Ishikawa (cell line): ENCODE results near the gene PTPRJ.

Source experiments
- CEBPB ChIP-seq: IDR thresholded peaks from 2 replicates; pipeline ENCODE4 v1.6.1; 2012
- CREB1 ChIP-seq: IDR thresholded peaks from 2 replicates; pipeline ENCODE4 v1.6.1; 2012; ENCODE audit warnings: low read depth
- EGR1 ChIP-seq: IDR thresholded peaks from 2 replicates; pipeline ENCODE4 v1.6.1; 2012
- EP300 ChIP-seq: IDR thresholded peaks from 2 replicates; pipeline ENCODE4 v1.6.1; 2012; ENCODE audit warnings: borderline replicate concordance
- FOXM1 ChIP-seq: IDR thresholded peaks from 2 replicates; pipeline ENCODE4 v1.6.1; 2012; ENCODE audit warnings: low read depth, borderline replicate concordance
- MAX ChIP-seq: IDR thresholded peaks from 2 replicates; pipeline ENCODE4 v1.6.1; 2012
- NFIC ChIP-seq: IDR thresholded peaks from 2 replicates; pipeline ENCODE4 v1.6.1; 2012
- RAD21 ChIP-seq: IDR thresholded peaks from 2 replicates; pipeline ENCODE4 v1.6.1; 2012; ENCODE audit warnings: low read depth
- REST ChIP-seq: IDR thresholded peaks from 2 replicates; pipeline ENCODE4 v1.6.1; 2012; ENCODE audit warnings: low read depth, mild to moderate bottlenecking
- TAF1 ChIP-seq: IDR thresholded peaks from 2 replicates; pipeline ENCODE4 v1.6.1; 2012; ENCODE audit warnings: low read depth, mild to moderate bottlenecking
- TCF12 ChIP-seq: IDR thresholded peaks from 2 replicates; pipeline ENCODE4 v1.6.1; 2012; ENCODE audit warnings: low read depth
- TEAD4 ChIP-seq: IDR thresholded peaks from 2 replicates; pipeline ENCODE4 v1.6.1; 2012
- YY1 ChIP-seq: IDR thresholded peaks from 2 replicates; pipeline ENCODE4 v1.6.1; 2012; ENCODE audit warnings: low read depth
- ZBTB7A ChIP-seq: IDR thresholded peaks from 2 replicates; pipeline ENCODE4 v1.6.1; 2012; ENCODE audit warnings: low read depth
- TF ChIP-seq, protein P1 (sequence below): IDR thresholded peaks from 2 replicates; pipeline ENCODE4 v1.6.1; 2012

PTPRJ gene

DNA sequence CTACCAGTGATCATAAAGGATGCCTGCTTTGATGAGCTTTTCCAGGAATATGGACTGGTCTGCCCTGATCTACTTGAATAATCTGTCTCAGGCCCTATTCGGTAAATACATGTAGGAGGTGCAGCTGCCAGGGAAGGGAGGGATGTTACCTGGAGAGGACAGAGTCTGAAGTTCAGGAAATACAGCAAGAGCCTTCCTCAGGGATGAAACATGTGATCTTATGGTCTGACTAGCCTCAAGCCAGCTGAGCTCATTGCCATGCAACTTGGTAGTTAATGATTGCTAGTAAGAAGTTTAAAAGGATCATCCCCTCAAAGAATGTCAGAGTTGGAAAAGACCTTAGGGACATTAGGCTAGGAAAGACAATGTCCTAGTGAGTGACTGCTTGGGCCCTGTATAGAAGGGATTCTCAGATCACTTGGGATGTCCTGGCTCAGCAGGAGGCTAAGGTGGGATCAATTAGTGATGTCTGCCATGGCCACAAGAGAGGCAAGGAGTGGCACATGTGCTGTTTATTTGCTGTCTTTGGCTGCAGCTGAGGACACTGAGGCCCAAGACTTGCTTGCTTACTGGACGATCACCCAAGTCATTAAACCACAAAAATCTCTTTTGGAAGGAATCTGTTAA lies 18.5 kb downstream of the PTPRJ start:
- TF ChIP-seq ZBTB7A = no peak
- no peak for TF ChIP-seq EP300
- TF ChIP-seq, protein P1, sequence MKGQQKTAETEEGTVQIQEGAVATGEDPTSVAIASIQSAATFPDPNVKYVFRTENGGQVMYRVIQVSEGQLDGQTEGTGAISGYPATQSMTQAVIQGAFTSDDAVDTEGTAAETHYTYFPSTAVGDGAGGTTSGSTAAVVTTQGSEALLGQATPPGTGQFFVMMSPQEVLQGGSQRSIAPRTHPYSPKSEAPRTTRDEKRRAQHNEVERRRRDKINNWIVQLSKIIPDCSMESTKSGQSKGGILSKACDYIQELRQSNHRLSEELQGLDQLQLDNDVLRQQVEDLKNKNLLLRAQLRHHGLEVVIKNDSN = no peak
- no peak for TF ChIP-seq TEAD4
- TF ChIP-seq REST = no peak
- no peak for TF ChIP-seq EGR1
- no peak for TF ChIP-seq CREB1
- TF ChIP-seq TCF12 = no peak
- no peak for TF ChIP-seq TAF1
- no peak for TF ChIP-seq FOXM1
- no peak for TF ChIP-seq MAX
- TF ChIP-seq NFIC = no peak
- no peak for TF ChIP-seq CEBPB
- no peak for TF ChIP-seq YY1
- TF ChIP-seq RAD21 = no peak

DNA sequence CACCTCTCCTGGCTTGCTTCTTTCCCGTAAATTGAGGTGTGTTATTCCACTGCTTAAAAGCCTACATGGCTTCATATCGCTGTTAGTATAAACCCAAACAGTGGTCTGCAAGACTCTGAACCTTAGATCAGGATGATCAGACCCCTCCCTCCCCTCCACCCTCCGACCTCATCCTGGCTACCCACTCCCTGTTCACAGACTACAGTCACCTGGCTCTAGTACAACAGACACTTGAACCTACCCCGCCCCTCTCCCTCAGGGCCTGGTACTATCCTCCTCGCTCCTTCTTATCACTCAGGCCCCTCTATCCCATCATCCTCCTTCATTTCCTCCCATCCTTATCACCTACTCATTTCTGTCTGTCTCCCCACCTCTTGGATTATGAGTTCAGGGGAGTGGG lies 20.1 kb downstream of the PTPRJ start:
- TF ChIP-seq, protein P1 = no peak
- TF ChIP-seq NFIC (no peak), RAD21 (no peak), TEAD4 (no peak), CEBPB (no peak), EGR1 (no peak), MAX (no peak), EP300 (no peak), CREB1 (no peak), FOXM1 (no peak), YY1 (no peak), ZBTB7A (no peak), TAF1 (no peak), REST (no peak)

DNA sequence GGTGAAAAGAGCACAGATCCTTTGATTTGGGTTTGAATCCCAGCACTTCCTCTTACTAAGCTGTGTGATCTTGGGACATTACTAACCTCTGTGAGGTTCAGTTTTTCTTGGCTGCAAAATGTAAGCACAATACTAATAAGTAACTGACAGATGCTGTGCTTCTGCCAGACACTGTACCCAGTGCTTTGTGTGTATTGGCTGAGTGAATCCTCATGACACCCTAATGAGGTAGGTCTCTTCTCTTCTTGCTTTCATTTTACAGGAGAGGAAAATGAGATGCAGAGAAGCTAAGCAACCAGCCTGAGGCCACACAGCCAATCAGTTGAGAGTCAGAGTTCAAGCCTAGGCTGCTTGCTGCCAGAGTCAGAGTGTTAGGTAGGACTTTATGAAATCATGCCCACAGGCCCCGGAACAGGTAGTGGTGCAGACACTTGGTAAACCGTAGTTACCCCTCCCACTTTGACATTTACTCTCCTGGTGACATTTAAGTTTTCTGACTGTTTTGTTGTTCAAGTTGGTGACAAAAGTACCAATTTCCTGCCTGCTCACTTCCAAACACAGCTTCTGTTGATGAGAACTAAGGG lies 21.2 kb downstream of the PTPRJ start:
- TF ChIP-seq MAX (no peak), TAF1 (no peak), CEBPB (no peak), EP300 (no peak), TCF12 (no peak), TEAD4 (no peak), RAD21 (no peak), NFIC (no peak), ZBTB7A (no peak), EGR1 (no peak)
- TF ChIP-seq, protein P1 = no peak

- no peak for TF ChIP-seq FOXM1
- no peak for TF ChIP-seq CEBPB
- no peak for TF ChIP-seq ZBTB7A
- TF ChIP-seq MAX = no peak
- TF ChIP-seq TCF12 = no peak
- TF ChIP-seq CREB1 = no peak
Measured at GRCh38 chr11:48002561-48002960, 22.2 kb downstream of the PTPRJ start.

- no peak for TF ChIP-seq CEBPB
- no peak for TF ChIP-seq ZBTB7A
Measured at GRCh38 chr11:48003926-48004325, 23.6 kb downstream of the PTPRJ start.
